22Rv1 (cell line): Measurements from ENCODE around the gene TMUB2.
A peak's percentile ranks its signal among the peaks of the same experiment; 100 is the strongest.

Source experiments
- ZFX ChIP-seq: fragments of 450-650 bp; IDR thresholded peaks from 2 replicates; pipeline ENCODE4 v1.6.1; 2017; ENCODE audit warnings: antibody characterized with exemption, borderline replicate concordance
- TF ChIP-seq, protein P1 (sequence below): fragments of 450-650 bp; IDR thresholded peaks from 2 replicates; pipeline ENCODE4 v1.5.1; 2017; ENCODE audit warnings: mild to moderate bottlenecking

DNA sequence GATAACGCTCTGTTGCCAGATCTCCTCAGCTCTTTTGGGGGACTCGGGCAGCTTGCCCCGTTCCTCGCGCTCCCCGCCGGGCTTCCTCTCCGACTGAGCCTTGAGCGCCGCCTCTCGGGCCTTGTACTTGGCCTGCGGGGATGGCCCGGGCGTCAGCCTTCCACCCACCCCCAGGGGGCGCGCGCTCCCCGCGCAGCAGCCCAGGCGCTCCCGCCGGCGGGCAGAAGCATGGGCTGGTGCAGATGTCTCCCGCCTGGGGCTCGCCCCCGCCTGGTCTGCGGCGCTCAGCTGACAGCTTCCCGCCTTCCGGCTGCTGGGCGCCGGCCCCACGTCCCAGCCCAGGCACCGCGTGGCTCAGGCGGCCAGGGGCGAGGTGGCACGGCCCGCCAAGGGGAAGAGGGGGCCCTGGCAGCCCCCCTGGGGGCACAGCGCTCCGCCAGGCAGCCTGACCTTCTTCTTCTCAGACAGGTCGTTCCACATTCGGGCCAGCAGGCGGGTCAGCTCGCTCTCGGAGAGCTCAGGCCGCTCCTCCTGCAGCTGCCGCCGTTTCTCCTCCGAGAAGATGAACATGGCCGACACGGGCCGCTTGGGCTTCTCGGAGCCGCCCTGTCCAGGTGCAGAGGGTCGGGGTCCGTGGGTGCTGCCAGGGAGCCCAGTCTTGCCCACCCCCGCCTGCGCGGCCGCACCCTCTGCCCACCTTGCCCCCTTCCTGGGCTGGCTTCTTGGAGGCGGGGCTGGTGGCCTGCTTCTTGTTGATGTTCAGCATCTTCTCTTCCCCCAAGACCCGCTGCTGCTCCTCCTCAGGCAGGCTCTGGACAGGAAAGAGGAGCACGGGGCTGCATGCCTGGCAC is 23.8 kb downstream of the TMUB2 start:
- TF ChIP-seq, protein P1, sequence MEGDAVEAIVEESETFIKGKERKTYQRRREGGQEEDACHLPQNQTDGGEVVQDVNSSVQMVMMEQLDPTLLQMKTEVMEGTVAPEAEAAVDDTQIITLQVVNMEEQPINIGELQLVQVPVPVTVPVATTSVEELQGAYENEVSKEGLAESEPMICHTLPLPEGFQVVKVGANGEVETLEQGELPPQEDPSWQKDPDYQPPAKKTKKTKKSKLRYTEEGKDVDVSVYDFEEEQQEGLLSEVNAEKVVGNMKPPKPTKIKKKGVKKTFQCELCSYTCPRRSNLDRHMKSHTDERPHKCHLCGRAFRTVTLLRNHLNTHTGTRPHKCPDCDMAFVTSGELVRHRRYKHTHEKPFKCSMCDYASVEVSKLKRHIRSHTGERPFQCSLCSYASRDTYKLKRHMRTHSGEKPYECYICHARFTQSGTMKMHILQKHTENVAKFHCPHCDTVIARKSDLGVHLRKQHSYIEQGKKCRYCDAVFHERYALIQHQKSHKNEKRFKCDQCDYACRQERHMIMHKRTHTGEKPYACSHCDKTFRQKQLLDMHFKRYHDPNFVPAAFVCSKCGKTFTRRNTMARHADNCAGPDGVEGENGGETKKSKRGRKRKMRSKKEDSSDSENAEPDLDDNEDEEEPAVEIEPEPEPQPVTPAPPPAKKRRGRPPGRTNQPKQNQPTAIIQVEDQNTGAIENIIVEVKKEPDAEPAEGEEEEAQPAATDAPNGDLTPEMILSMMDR = peak; percentile 94
- no peak for TF ChIP-seq ZFX
